SK-N-SH (cell line): ENCODE results near the gene HOXD11.

Experiments
- CHD2 ChIP-seq: fragments of 150-350 bp; IDR thresholded peaks from 2 replicates; pipeline ENCODE4 v1.6.1; 2018; ENCODE audit warnings: low read length; ENCODE audit not compliant: partially characterized antibody
- CTCF ChIP-seq: fragments of 200-600 bp; sonication (generic); IDR thresholded peaks from 2 replicates; pipeline ENCODE4 v1.6.1; 2017; ENCODE audit warnings: antibody characterized with exemption, mild to moderate bottlenecking, moderate library complexity
- EP300 ChIP-seq, 2 experiments: IDR thresholded peaks; 2 replicates each; pipeline versions ENCODE4 v1.4.0 to v1.6.1; 2012; ENCODE audit warnings: borderline replicate concordance in 1 of 2, low read depth in 1 of 2, low read length in 1 of 2
- FOXM1 ChIP-seq: IDR thresholded peaks from 2 replicates; pipeline ENCODE4 v1.4.0; 2012; ENCODE audit warnings: low read depth, mild to moderate bottlenecking
- GABPA ChIP-seq: IDR thresholded peaks from 2 replicates; pipeline ENCODE4 v1.4.0; 2012; ENCODE audit warnings: low read depth, mild to moderate bottlenecking
- MAX ChIP-seq: IDR thresholded peaks from 2 replicates; pipeline ENCODE4 v1.4.0; 2012; ENCODE audit warnings: low read depth
- RXRA ChIP-seq: IDR thresholded peaks from 2 replicates; pipeline ENCODE4 v1.4.0; 2012; ENCODE audit warnings: low read depth, mild to moderate bottlenecking, borderline replicate concordance
- SIN3A ChIP-seq: IDR thresholded peaks from 2 replicates; pipeline ENCODE4 v1.6.1; 2012; ENCODE audit warnings: low read depth, mild to moderate bottlenecking, low read length, moderate library complexity, borderline replicate concordance
- SMC3 ChIP-seq: IDR thresholded peaks from 2 replicates; pipeline ENCODE4 v1.6.1; 2012; ENCODE audit warnings: low read depth, low read length, improper control_type of control experiment
- TEAD4 ChIP-seq: IDR thresholded peaks from 2 replicates; pipeline ENCODE4 v1.4.0; 2012; ENCODE audit warnings: mild to moderate bottlenecking, borderline replicate concordance; ENCODE audit not compliant: insufficient read depth
- USF2 ChIP-seq: fragments of 150-350 bp; IDR thresholded peaks from 2 replicates; pipeline ENCODE4 v1.6.1; 2017; ENCODE audit warnings: antibody characterized with exemption, low read length, low read depth, borderline replicate concordance
- ZBTB33 ChIP-seq: IDR thresholded peaks from 2 replicates; pipeline ENCODE4 v1.4.0; 2012; ENCODE audit warnings: low read depth, borderline replicate concordance

GRCh38 chr2:176085120-176085788, 21.8 kb upstream of the HOXD11 start:
- TF ChIP-seq GABPA, result no peak
- TF ChIP-seq EP300 (IDR thresholded peaks at IDR 0.05; ENCODE audit: borderline replicate concordance in 1 of 2, low read depth in 1 of 2, low read length in 1 of 2), result no peak
- TF ChIP-seq CTCF, result no peak
- no peak for TF ChIP-seq ZBTB33
- TF ChIP-seq TEAD4, result no peak
- no peak for TF ChIP-seq SMC3
- TF ChIP-seq RXRA, result no peak
- TF ChIP-seq MAX, result no peak
- TF ChIP-seq FOXM1, result no peak
- no peak for TF ChIP-seq USF2
- TF ChIP-seq CHD2, result no peak
- TF ChIP-seq SIN3A, result no peak
